HepG2 (cell line): Measurements from ENCODE around the gene ADCY9.

ENCODE experiments used
- CTCF ChIP-seq: sonication (generic); formaldehyde crosslinking; IDR thresholded peaks from 2 replicates; pipeline ENCODE4 v1.5.0; 2020; ENCODE audit warnings: mild to moderate bottlenecking, missing genetic modification reagents, moderate library complexity
- ESRRA ChIP-seq: sonication (generic); formaldehyde crosslinking; IDR thresholded peaks from 2 replicates; pipeline ENCODE4 v1.5.1; 2020; ENCODE audit warnings: mild to moderate bottlenecking, low read depth, missing genetic modification reagents
- HBP1 ChIP-seq: IDR thresholded peaks from 2 replicates; pipeline ENCODE4 v1.6.1; 2016; ENCODE audit warnings: low read depth, control low read depth
- JUND ChIP-seq: sonication (generic); formaldehyde crosslinking; IDR thresholded peaks from 2 replicates; pipeline ENCODE4 v1.8.0; 2022; ENCODE audit warnings: mild to moderate bottlenecking, missing genetic modification reagents
- PBX3 ChIP-seq: sonication (generic); formaldehyde crosslinking; IDR thresholded peaks from 2 replicates; pipeline ENCODE4 v1.8.1; 2023; ENCODE audit warnings: missing genetic modification reagents, inconsistent platforms, borderline replicate concordance
- POLR2A ChIP-seq, 2 experiments: IDR thresholded peaks; 2 replicates each; pipeline ENCODE4 v1.6.1; 2011; ENCODE audit warnings: low read depth in 2 of 2, low read length in 2 of 2, mild to moderate bottlenecking in 1 of 2, moderate library complexity in 1 of 2; ENCODE audit not compliant: insufficient read depth in 1 of 2
- ZKSCAN1 ChIP-seq: fragments of 150-350 bp; IDR thresholded peaks from 2 replicates; pipeline ENCODE4 v1.6.1; 2014; ENCODE audit warnings: low read length
- ZNF24 ChIP-seq: fragments of 450-650 bp; IDR thresholded peaks from 2 replicates; pipeline ENCODE4 v1.6.1; 2017; ENCODE audit warnings: antibody characterized with exemption, mild to moderate bottlenecking
- ZNF558 ChIP-seq: sonication (generic); formaldehyde crosslinking; IDR thresholded peaks from 2 replicates; pipeline ENCODE4 v1.9.0; 2022; ENCODE audit warnings: mild to moderate bottlenecking, missing genetic modification reagents, borderline replicate concordance

GRCh38 chr16:3993052-3993785 is 123.0 kb downstream of the ADCY9 start:
- TF ChIP-seq JUND (CRISPR knock-in tag) (no peak), CTCF (CRISPR knock-in tag) (no peak), POLR2A (IDR thresholded peaks at IDR 0.05; ENCODE audit: insufficient read depth in 1 of 2, low read depth in 2 of 2, low read length in 2 of 2) (no peak), ZNF558 (CRISPR knock-in tag) (no peak), ZNF24 (no peak), ESRRA (no peak), PBX3 (CRISPR knock-in tag) (no peak), HBP1 (CRISPR knock-in tag) (no peak), ZKSCAN1 (no peak)
